GM12892 (cell line): Measurements from ENCODE around the gene CLEC4M.

Experiments used
- POLR2AphosphoS5 ChIP-seq: IDR thresholded peaks from 2 replicates; pipeline ENCODE4 v1.6.1; 2011; ENCODE audit warnings: low read depth, low read length, control low read depth
- TAF1 ChIP-seq: IDR thresholded peaks from 2 replicates; pipeline ENCODE4 v1.6.1; 2011; ENCODE audit warnings: low read depth, mild to moderate bottlenecking, control low read depth, low read length, borderline replicate concordance

GRCh38 chr19:7740682-7741054 is 22.4 kb upstream of the CLEC4M start:
- TF ChIP-seq TAF1 (no peak), POLR2AphosphoS5 (no peak)
